Endothelial cell of umbilical vein (primary cell): ENCODE results near the gene EEF2K. TPM values are rescaled to one million over a fixed set of nuclear protein-coding genes. Genes with fewer than 3 reads are reported as not detected.

Experiments
- BruUV-seq: library from RNA; stranded (reverse); fragments of 400-500 nt; replicated peaks from 2 replicates; lab custom pipeline; 2021; lab: Mats Ljungman, UMichigan
- CTCF ChIA-PET: fragments of 300-600, 350-600 bp; sonication (Branson Sonifier 250); formaldehyde crosslinking; loops from one replicate; lab custom pipeline; 2021; ENCODE audit warnings: antibody characterized with exemption, inconsistent platforms; lab: Charles Lee
- POLR2A ChIA-PET: fragments of 300-600, 350-600 bp; sonication (Branson Sonifier 250); formaldehyde crosslinking; loops from one replicate; lab custom pipeline; 2021; ENCODE audit warnings: antibody characterized with exemption, inconsistent platforms; lab: Charles Lee
- DNase-seq: peaks from one replicate; pipeline ENCODE4 v3.0.0-alpha.2; 2011; ENCODE audit warnings: low read depth, low spot score
- FAIRE-seq: peaks from 2 replicates; lab custom pipeline; 2011; peaks lifted over from hg19 to GRCh38; lab: Jason Lieb, UNC
- H2AFZ ChIP-seq: 2 replicates; pipeline ENCODE4 v1.6.0; 2012; ENCODE audit warnings: low read depth, low read length, control low read depth, inconsistent platforms
- H3K27ac ChIP-seq: 2 replicates; pipeline ENCODE4 v1.5.1; 2011; ENCODE audit warnings: low read depth, mild to moderate bottlenecking, control low read depth, low read length, moderate library complexity; ENCODE audit not compliant: insufficient read depth
- H3K27me3 ChIP-seq, 2 experiments: 2 replicates each; pipeline versions ENCODE4 v1.6.0 to v1.6.1; 2011; ENCODE audit warnings: low read length in 2 of 2, mixed read lengths in 1 of 2; ENCODE audit not compliant: control insufficient read depth in 2 of 2, insufficient read depth in 2 of 2
- H3K36me3 ChIP-seq, 2 experiments: 2 replicates in 1 of 2; 3 replicates in 1 of 2; pipeline ENCODE4 v1.5.1; 2011; ENCODE audit warnings: low read length in 2 of 2, mild to moderate bottlenecking in 1 of 2, moderate library complexity in 1 of 2; ENCODE audit not compliant: control insufficient read depth in 2 of 2, insufficient read depth in 2 of 2; ENCODE audit errors: extremely low read depth in 1 of 2
- H3K4me1 ChIP-seq: 3 replicates; pipeline ENCODE4 v1.5.1; 2011; ENCODE audit warnings: mild to moderate bottlenecking, low read length; ENCODE audit not compliant: control insufficient read depth, insufficient read depth; ENCODE audit errors: extremely low read depth
- H3K4me2 ChIP-seq: 2 replicates; pipeline ENCODE4 v1.6.1; 2011; ENCODE audit warnings: low read length, control low read depth, mixed read lengths; ENCODE audit not compliant: insufficient read depth
- H3K4me3 ChIP-seq, 3 experiments: fragments of 200-600 bp in 1 of 3; sonication (generic), shearing (Covaris generic) in 1 of 3; replicated peaks in 1 of 3; 2 replicates each; pipeline ENCODE4 v1.5.1; 2011 to 2016; ENCODE audit warnings: control low read depth in 3 of 3, low read length in 3 of 3, mild to moderate bottlenecking in 2 of 3, inconsistent platforms in 1 of 3, low read depth in 1 of 3, moderate library complexity in 1 of 3; ENCODE audit not compliant: insufficient read depth in 1 of 3
- H3K79me2 ChIP-seq: 2 replicates; pipeline ENCODE4 v1.6.0; 2012; ENCODE audit warnings: low read length, inconsistent platforms; ENCODE audit not compliant: control insufficient read depth, insufficient read depth
- H3K9ac ChIP-seq: replicated peaks from 2 replicates; pipeline ENCODE3; 2011; ENCODE audit warnings: low read length, control low read depth; ENCODE audit not compliant: insufficient read depth; ENCODE audit errors: extremely low read depth
- H3K9me1 ChIP-seq: replicated peaks from 3 replicates; pipeline ENCODE4 v1.6.0; 2011; ENCODE audit warnings: mild to moderate bottlenecking, low read length; ENCODE audit not compliant: control insufficient read depth, insufficient read depth; ENCODE audit errors: extremely low read depth
- H3K9me3 ChIP-seq: replicated peaks from 2 replicates; pipeline ENCODE4 v1.5.1; 2012; ENCODE audit warnings: low read length, inconsistent platforms; ENCODE audit not compliant: control insufficient read depth, insufficient read depth
- H4K20me1 ChIP-seq: replicated peaks from 2 replicates; pipeline ENCODE3; 2011; ENCODE audit warnings: mild to moderate bottlenecking, low read length; ENCODE audit not compliant: control insufficient read depth, insufficient read depth; ENCODE audit errors: extremely low read depth
- CTCF ChIP-seq, 2 donors: IDR thresholded peaks; 1 replicate in 1 of 2; 2 replicates in 1 of 2; pipeline ENCODE4 v1.5.1; 2011; ENCODE audit warnings: low read length in 2 of 2, mild to moderate bottlenecking in 2 of 2, moderate library complexity in 2 of 2, control low read depth in 1 of 2, inconsistent platforms in 1 of 2, low read depth in 1 of 2; ENCODE audit not compliant: insufficient read depth in 1 of 2; ENCODE audit errors: extremely low read depth in 1 of 2
- EZH2 ChIP-seq: IDR thresholded peaks from 2 replicates; pipeline ENCODE4 v1.6.1; 2012; ENCODE audit warnings: borderline replicate concordance, low read depth, mild to moderate bottlenecking, moderate library complexity, low read length, inconsistent platforms; ENCODE audit not compliant: severe bottlenecking
- FOS ChIP-seq: IDR thresholded peaks from 2 replicates; pipeline ENCODE4 v1.6.1; 2011; ENCODE audit warnings: mild to moderate bottlenecking, low read length, moderate library complexity, borderline replicate concordance; ENCODE audit not compliant: insufficient read depth
- GATA2 ChIP-seq: IDR thresholded peaks from 2 replicates; pipeline ENCODE4 v1.7.0; 2011; ENCODE audit warnings: low read depth, mild to moderate bottlenecking, moderate library complexity, mixed read lengths, low read length; ENCODE audit not compliant: insufficient read length, insufficient read depth
- JUN ChIP-seq: IDR thresholded peaks from 2 replicates; pipeline ENCODE4 v1.6.1; 2011; ENCODE audit warnings: borderline replicate concordance, low read depth; ENCODE audit not compliant: insufficient read length, insufficient read depth
- MAX ChIP-seq: IDR thresholded peaks from 2 replicates; pipeline ENCODE4 v1.6.1; 2011; ENCODE audit not compliant: insufficient read depth, insufficient read length
- MYC ChIP-seq: IDR thresholded peaks from one replicate; pipeline ENCODE4 v1.6.1; 2011; ENCODE audit warnings: mild to moderate bottlenecking, low read depth, low read length
- POLR2A ChIP-seq: IDR thresholded peaks from 2 replicates; pipeline ENCODE4 v1.6.1; 2012; ENCODE audit warnings: low read depth, mild to moderate bottlenecking, control low read depth, low read length
- POLR2AphosphoS5 ChIP-seq: IDR thresholded peaks from 2 replicates; pipeline ENCODE4 v1.6.1; 2012; ENCODE audit warnings: low read depth, mild to moderate bottlenecking, control low read depth, low read length, moderate library complexity; ENCODE audit not compliant: insufficient read depth
- dilution Hi-C: fragments of 300-500 bp; cut with MboI; formaldehyde crosslinking; loops from one replicate; pipeline ENCODE4 v1.15.0; 2019; ENCODE audit warnings: low sequenced_read_pairs; ENCODE audit not compliant: extremely low pct_ligation_motif_present
- intact Hi-C: fragments of 100-400 bp; cut with micrococcal nuclease; formaldehyde crosslinking; loops from one replicate; pipeline ENCODE4 v1.10.0; 2022
- polyA plus RNA-seq, 4 experiments: library from polyadenylated mRNA; depleted of rRNA in 3 of 4; stranded (reverse) in 3 of 4; unstranded in 1 of 4; fragments of >200 nt; gene quantifications; 2 replicates each; pipeline versions ENCODE4 v1.2.1 to v1.2.3, GENCODE V29; 2011 to 2012; ENCODE audit warnings: missing spikeins in 1 of 4
- total RNA-seq: library from RNA; stranded (reverse); gene quantifications from 2 replicates; pipeline ENCODE4 v1.2.3, GENCODE V29; 2021

EEF2K gene
- total and polyA plus RNA-seq, 2 donors (not counting 3 experiments of a cell fraction or from before 2014, with no cell fraction given): 16.0 to 48.6 TPM

- H3K4me2 ChIP-seq: no peak overlapping the region
- H3K4me1 ChIP-seq: peaks cover 12% of the 10 kb centered on the region
- H3K36me3 ChIP-seq: peaks cover 6 to 28% of the 10 kb centered on the region in 2 experiments
- intact Hi-C loops: no loop called here
- no peak overlapping the region for H3K4me3 ChIP-seq
- H2AFZ ChIP-seq: no peak overlapping the region
- H3K9me1 ChIP-seq: no peaks in the 10 kb centered on the region
- H4K20me1 ChIP-seq: no peaks in the 10 kb centered on the region
- H3K79me2 ChIP-seq: no peaks in the 10 kb centered on the region
- no peak overlapping the region for H3K27ac ChIP-seq
- no TSS peak for BruUV-seq
- no peak overlapping the region for H3K9ac ChIP-seq
- no peak for DNase-seq
- H3K9me3 ChIP-seq: no peaks in the 10 kb centered on the region
- TF ChIP-seq POLR2AphosphoS5: no peak
- no peak for TF ChIP-seq POLR2A
- TF ChIP-seq MYC: no peak
- TF ChIP-seq GATA2: no peak
- TF ChIP-seq MAX: no peak
- TF ChIP-seq JUN: no peak
- no peak for TF ChIP-seq FOS
- no peak for TF ChIP-seq EZH2
- no peak for TF ChIP-seq CTCF (IDR thresholded peaks at IDR 0.05; ENCODE audit: extremely low read depth in 1 of 2, insufficient read depth in 1 of 2, low read depth in 1 of 2, low read length in 2 of 2)
- H3K27me3 ChIP-seq: no peaks in the 10 kb centered on the region
- ChIA-PET POLR2A (no interaction called here), CTCF (no interaction called here)
- peak; percentile 43 for FAIRE-seq
- dilution Hi-C loops: no loop called here
Observed at GRCh38 chr16:22315979-22316378, 109.9 kb downstream of the EEF2K start.
